Spleen (tissue), 11 donors: ENCODE results near the gene C11orf91. TPM values are rescaled to one million over a fixed set of nuclear protein-coding genes. Genes with fewer than 3 reads are reported as not detected.

Experiments used
- DNase-seq: peaks from one replicate; pipeline ENCODE4 v3.0.0-alpha.2; 2020
- H3K27ac ChIP-seq, 8 donors: fragments of 200-600 bp; sonication (generic) in 7 of 8; 1 replicate in 4 of 8; 2 replicates in 4 of 8; pipeline versions ENCODE4 v1.5.0 to v1.8.0; 2016 to 2021; ENCODE audit warnings: inconsistent platforms in 4 of 8, mild to moderate bottlenecking in 4 of 8, moderate library complexity in 1 of 8
- H3K27me3 ChIP-seq, 7 donors: fragments of 200-600 bp; sonication (generic) in 6 of 7; replicated peaks in 1 of 7; 1 replicate in 4 of 7; 2 replicates in 3 of 7; pipeline versions ENCODE4 v1.5.0 to v1.8.0; 2016 to 2021; ENCODE audit warnings: inconsistent platforms in 3 of 7, mild to moderate bottlenecking in 1 of 7
- H3K36me3 ChIP-seq, 6 donors: fragments of 200-600 bp; sonication (generic) in 5 of 6; 1 replicate in 4 of 6; 2 replicates in 2 of 6; pipeline versions ENCODE4 v1.5.0 to v1.8.0; 2016 to 2021; ENCODE audit warnings: inconsistent platforms in 2 of 6
- H3K4me1 ChIP-seq, 6 donors: fragments of 200-600 bp; sonication (generic) in 5 of 6; 1 replicate in 3 of 6; 2 replicates in 3 of 6; pipeline versions ENCODE4 v1.5.0 to v1.8.0; 2016 to 2021; ENCODE audit warnings: inconsistent platforms in 3 of 6
- H3K4me3 ChIP-seq, 8 donors: fragments of 200-600 bp; sonication (generic) in 7 of 8; 1 replicate in 4 of 8; 2 replicates in 4 of 8; pipeline versions ENCODE4 v1.5.0 to v1.8.0; 2016 to 2021; ENCODE audit warnings: inconsistent platforms in 4 of 8, mild to moderate bottlenecking in 4 of 8, moderate library complexity in 2 of 8
- H3K9me3 ChIP-seq, 8 donors: fragments of 200-600 bp; sonication (generic) in 7 of 8; 1 replicate in 4 of 8; 2 replicates in 4 of 8; pipeline versions ENCODE4 v1.5.0 to v1.8.0; 2016 to 2021; ENCODE audit warnings: inconsistent platforms in 4 of 8
- CTCF ChIP-seq, 11 experiments: fragments of 200-600 bp in 7 of 11; fragments of 450-650 bp in 4 of 11; sonication (generic) in 4 of 11; IDR thresholded peaks in 8 of 11; conservative IDR thresholded peaks in 3 of 11; 1 replicate in 7 of 11; 2 replicates in 4 of 11; pipeline versions ENCODE4 v1.4.0 to v1.8.0; 2016 to 2021; ENCODE audit warnings: antibody characterized with exemption in 11 of 11, inconsistent platforms in 4 of 11, mild to moderate bottlenecking in 1 of 11
- POLR2A ChIP-seq, 3 donors: fragments of 450-650 bp; IDR thresholded peaks; one replicate each; pipeline ENCODE4 v1.5.1; 2017; ENCODE audit warnings: antibody characterized with exemption in 3 of 3, mild to moderate bottlenecking in 1 of 3
- POLR2AphosphoS5 ChIP-seq, 3 donors: sonication (generic); formaldehyde crosslinking; IDR thresholded peaks; one replicate each; pipeline ENCODE4 v1.5.1; 2017; ENCODE audit warnings: antibody characterized with exemption in 3 of 3
- WGBS, 5 donors: extraction: QIAGEN DNeasy Blood & Tissue Kit in 3 of 5; methylation state at CpG; one replicate each; pipeline versions ENCODE4 v1.1.5 to v1.1.7; 2013 to 2018; 5-methylcytosine and 5-hydroxymethylcytosine counted together
- intact Hi-C: fragments of 100-400 bp; cut with DNase I; formaldehyde crosslinking; loops from one replicate; pipeline ENCODE4 v1.15.0; 2023; ENCODE audit warnings: low total_unique reads
- polyA plus RNA-seq, 3 donors: library from polyadenylated mRNA; stranded (reverse); fragments of 200-250 nt; gene quantifications; one replicate each; pipeline ENCODE4 v1.2.1, GENCODE V29; 2013
- total RNA-seq, 7 donors: library from RNA; depleted of rRNA in 3 of 7; stranded (reverse); fragments of >200 nt in 3 of 7; fragmentation: NEBNext Ultra II Directional in 4 of 7; extraction: Animal tissue kit (Norgen Biotek cat#: 25700) in 4 of 7; gene quantifications; one replicate each; pipeline versions ENCODE4 v1.1.0 to v1.2.1, GENCODE V29; 2016 to 2021
- donor health status: healthy with polysubstance abuse.
- donor health status: DM: no; HTN: no; CAD: no; lungs with moderate emphysema.
- donor health status: DM: no; HTN: no; CAD: no.
- donor health status: Bipolar disorder and iron deficiency.
- donor health status: healthy.
- donor health status: DM: no; HTN: no; CAD: no.
- donor health status: DM: yes; HTN: yes; CAD: no.

C11orf91 gene
- total and polyA plus RNA-seq, 10 donors: 0.85 TPM; not detected in 9

DNA sequence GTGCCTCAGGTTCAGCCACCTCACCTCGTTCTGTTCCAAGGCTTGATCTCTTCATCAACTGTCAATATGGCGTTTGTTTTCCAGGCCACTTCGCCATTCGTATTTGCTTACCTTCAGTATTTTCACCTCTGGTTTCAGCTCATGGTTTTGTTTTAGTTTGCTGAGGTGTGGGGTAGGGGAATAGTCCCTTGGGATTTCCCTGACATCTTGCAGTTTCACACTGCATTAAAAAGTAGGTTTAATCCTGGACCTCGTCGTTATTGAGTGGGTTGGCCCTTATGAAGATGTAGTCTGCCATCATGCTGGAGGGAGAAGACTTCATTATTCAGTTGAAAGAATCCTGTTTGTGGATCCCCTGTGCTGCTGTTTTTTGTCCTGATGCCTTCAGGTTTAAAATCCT is 46.0 kb downstream of the C11orf91 start:
- WGBS, 5 donors: 82 to 93% (median 85%) methylated on average over 6 of the region's 6 CpGs
- peaks cover 0 to 9% (median 0%) of the 10 kb centered on the region in 7 donors for H3K27me3 ChIP-seq
- intact Hi-C loops: no loop called here
- no peak overlapping the region for H3K4me3 ChIP-seq
- H3K9me3 ChIP-seq: no peaks in the 10 kb centered on the region
- H3K27ac ChIP-seq: no peak overlapping the region
- TF ChIP-seq CTCF (IDR thresholded peaks at IDR 0.05 in 8 of 11, conservative IDR thresholded peaks at IDR 0.05 in 3 of 11): no peak
- H3K4me1 ChIP-seq: no peaks in the 10 kb centered on the region
- H3K36me3 ChIP-seq: no peaks in the 10 kb centered on the region
- DNase-seq: no peak

DNA sequence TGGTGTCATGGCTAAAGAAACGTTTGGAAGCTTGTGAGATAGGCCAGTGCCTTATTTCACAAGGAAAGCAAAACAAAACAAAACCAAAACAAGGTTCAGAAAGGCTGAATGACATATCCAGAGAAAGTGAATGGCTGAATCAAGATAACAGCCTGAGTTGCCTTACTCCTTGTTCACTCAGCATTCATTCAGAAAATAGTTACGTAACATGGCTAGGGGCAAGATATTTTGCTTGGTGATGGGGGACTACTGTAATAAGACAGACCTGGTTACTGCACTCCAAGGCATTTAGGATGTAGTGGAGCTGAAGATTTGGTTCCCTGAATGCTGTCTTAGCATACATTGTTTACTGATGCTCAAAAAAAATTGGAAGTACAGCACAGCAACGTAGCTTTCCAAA is 47.7 kb downstream of the C11orf91 start:
- DNase-seq: no peak
- intact Hi-C loops: no loop called here
- no peak for TF ChIP-seq POLR2AphosphoS5 (IDR thresholded peaks at IDR 0.05)
- TF ChIP-seq CTCF (IDR thresholded peaks at IDR 0.05 in 8 of 11, conservative IDR thresholded peaks at IDR 0.05 in 3 of 11): no peak
- TF ChIP-seq POLR2A (IDR thresholded peaks at IDR 0.05): no peak
- peaks cover 0 to 9% (median 0%) of the 10 kb centered on the region in 7 donors for H3K27me3 ChIP-seq
- no peak overlapping the region for H3K27ac ChIP-seq
- no peaks in the 10 kb centered on the region for H3K9me3 ChIP-seq
- H3K4me1 ChIP-seq: no peaks in the 10 kb centered on the region
- 60 to 68% (median 64%) methylated on average over 3 of the region's 3 CpGs for WGBS, 5 donors
- no peak overlapping the region for H3K4me3 ChIP-seq
- no peaks in the 10 kb centered on the region for H3K36me3 ChIP-seq

- Histone ChIP-seq H3K27me3 (peaks cover 0 to 9% (median 0%) of the 10 kb centered on the region in 7 donors), H3K4me3 (no peak overlapping the region), H3K36me3 (no peaks in the 10 kb centered on the region), H3K4me1 (no peaks in the 10 kb centered on the region), H3K9me3 (no peaks in the 10 kb centered on the region), H3K27ac (no peak overlapping the region)
- intact Hi-C loops: no loop called here
- DNase-seq: no peak
- WGBS, 5 donors: 63 to 91% (median 69%) methylated on average over 1 of the region's 1 CpG
- no peak for TF ChIP-seq POLR2A (IDR thresholded peaks at IDR 0.05)
- no peak for TF ChIP-seq CTCF (IDR thresholded peaks at IDR 0.05 in 8 of 11, conservative IDR thresholded peaks at IDR 0.05 in 3 of 11)
- no peak for TF ChIP-seq POLR2AphosphoS5 (IDR thresholded peaks at IDR 0.05)
Observed at GRCh38 chr11:33652431-33652830, 48.2 kb downstream of the C11orf91 start.

DNA sequence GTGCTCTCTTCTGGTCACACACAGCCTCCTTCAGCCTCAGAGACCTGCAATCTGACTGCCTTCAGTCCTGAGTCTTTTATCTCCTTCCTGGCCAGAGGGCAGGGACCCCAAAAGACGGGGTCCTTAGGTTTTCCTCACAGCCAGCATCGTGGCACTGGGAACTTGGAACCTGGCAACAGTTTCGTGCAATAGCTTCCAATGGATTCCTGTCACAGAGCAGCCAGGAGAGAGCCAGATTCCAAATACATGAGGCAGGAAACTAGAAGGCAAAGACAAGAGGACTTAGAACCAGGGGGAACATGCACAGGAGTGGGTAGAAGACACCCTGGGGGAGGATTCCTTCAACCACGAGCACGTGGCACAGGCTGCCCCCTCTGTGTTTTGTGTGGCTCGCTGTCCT is 48.6 kb downstream of the C11orf91 start:
- intact Hi-C loops: no loop called here
- H3K27ac ChIP-seq: no peak overlapping the region
- TF ChIP-seq POLR2A (IDR thresholded peaks at IDR 0.05) (no peak), POLR2AphosphoS5 (IDR thresholded peaks at IDR 0.05) (no peak), CTCF (IDR thresholded peaks at IDR 0.05 in 8 of 11, conservative IDR thresholded peaks at IDR 0.05 in 3 of 11) (no peak)
- H3K4me1 ChIP-seq: no peaks in the 10 kb centered on the region
- H3K27me3 ChIP-seq: peaks cover 0 to 9% (median 0%) of the 10 kb centered on the region in 7 donors
- no peak overlapping the region for H3K4me3 ChIP-seq
- WGBS, 5 donors: 64 to 73% (median 66%) methylated on average over 4 to 6 of the region's 6 CpGs
- no peaks in the 10 kb centered on the region for H3K36me3 ChIP-seq
- DNase-seq: no peak
- H3K9me3 ChIP-seq: no peaks in the 10 kb centered on the region
